Activated naive CD4-positive, alpha-beta T cell treated with anti-CD3 and anti-CD28 coated beads, Interleukin-2, amount 50 U/mL, for 24 hours (primary cell): Measurements from ENCODE around the gene ALG8.

Experiments
- H3K27ac Mint-ChIP-seq: one replicate; pipeline ENCODE4 v1.8.0; 2021; ENCODE audit warnings: mild to moderate bottlenecking, mixed read lengths
- H3K27me3 Mint-ChIP-seq: one replicate; pipeline ENCODE4 v1.8.0; 2021; ENCODE audit warnings: mixed read lengths
- H3K36me3 Mint-ChIP-seq: one replicate; pipeline ENCODE4 v1.8.0; 2021; ENCODE audit warnings: mixed read lengths
- H3K4me1 Mint-ChIP-seq: one replicate; pipeline ENCODE4 v1.8.0; 2021; ENCODE audit warnings: mixed read lengths
- H3K4me3 Mint-ChIP-seq: one replicate; pipeline ENCODE4 v1.8.0; 2021; ENCODE audit warnings: mild to moderate bottlenecking, mixed read lengths
- H3K9me3 Mint-ChIP-seq: one replicate; pipeline ENCODE4 v1.8.0; 2021; ENCODE audit warnings: mixed read lengths

Gene ALG8

DNA sequence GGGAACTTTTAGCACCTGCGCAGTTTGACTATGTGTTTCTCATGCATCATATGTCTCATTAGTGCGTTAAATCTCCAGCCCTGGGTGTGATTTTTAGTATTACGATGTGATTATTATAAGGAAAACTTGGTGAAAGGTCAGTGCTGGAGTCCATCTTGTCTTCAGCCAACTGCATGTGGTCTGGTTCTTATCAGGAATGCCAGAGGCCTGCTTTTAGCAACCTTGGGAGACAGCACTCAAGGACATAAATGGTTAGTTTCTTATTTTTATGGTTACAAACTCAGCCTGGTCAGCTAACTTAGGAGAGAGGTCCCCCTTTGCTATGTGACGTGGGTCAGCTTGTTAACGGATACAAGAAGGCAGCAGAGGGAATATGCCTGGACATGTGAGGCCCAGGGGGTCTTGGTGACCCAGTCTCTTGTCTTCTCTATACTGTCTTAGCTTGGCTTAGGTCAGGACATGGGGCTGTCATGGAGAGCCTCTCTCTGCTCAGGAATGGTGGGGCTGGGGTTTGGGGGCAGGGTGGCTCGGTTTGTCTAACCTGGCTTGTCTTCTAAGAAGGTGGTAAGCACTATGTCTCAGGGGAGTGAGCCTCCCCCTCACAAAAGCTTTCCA is 27.5 kb upstream of the ALG8 start:
- Mint-ChIP-seq H3K4me3 (no peak overlapping the region), H3K4me1 (no peaks in the 10 kb centered on the region), H3K27me3 (no peaks in the 10 kb centered on the region), H3K36me3 (peaks cover 1% of the 10 kb centered on the region), H3K27ac (no peak overlapping the region), H3K9me3 (no peaks in the 10 kb centered on the region)

DNA sequence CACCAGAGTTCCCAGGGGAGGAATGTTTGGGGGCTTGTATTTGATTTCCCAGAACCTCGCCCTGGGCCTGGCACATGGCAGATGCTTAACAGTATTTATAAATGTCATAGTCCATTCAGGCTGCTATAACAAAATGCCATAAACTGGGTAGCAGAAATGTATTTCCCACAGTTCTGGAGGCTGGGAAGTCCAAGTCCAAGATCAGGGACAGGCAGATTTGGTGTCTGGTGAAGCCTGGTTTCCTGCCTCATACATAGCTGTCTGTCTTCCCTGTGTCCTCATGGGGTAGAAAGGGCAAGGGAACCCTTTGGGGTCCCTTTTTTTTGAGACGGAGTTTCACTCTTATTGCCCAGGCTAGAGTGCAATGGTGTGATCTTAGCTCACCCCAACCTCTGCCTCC is 25.0 kb upstream of the ALG8 start:
- Mint-ChIP-seq H3K36me3 (no peaks in the 10 kb centered on the region), H3K4me3 (no peak overlapping the region), H3K27ac (no peak overlapping the region), H3K27me3 (no peaks in the 10 kb centered on the region), H3K9me3 (no peaks in the 10 kb centered on the region), H3K4me1 (no peaks in the 10 kb centered on the region)

GRCh38 chr11:78163828-78164227 is 24.4 kb upstream of the ALG8 start:
- Mint-ChIP-seq H3K4me1 (no peaks in the 10 kb centered on the region), H3K36me3 (no peaks in the 10 kb centered on the region), H3K9me3 (no peaks in the 10 kb centered on the region)

GRCh38 chr11:78161962-78162371 is 22.5 kb upstream of the ALG8 start:
- no peak overlapping the region for H3K4me3 Mint-ChIP-seq
- no peaks in the 10 kb centered on the region for H3K9me3 Mint-ChIP-seq
- no peak overlapping the region for H3K27ac Mint-ChIP-seq
- H3K36me3 Mint-ChIP-seq = no peaks in the 10 kb centered on the region
- H3K27me3 Mint-ChIP-seq = no peaks in the 10 kb centered on the region
- no peaks in the 10 kb centered on the region for H3K4me1 Mint-ChIP-seq

More at GRCh38 chr11:78163828-78164227, 24.4 kb upstream of the ALG8 start:
- Mint-ChIP-seq H3K27ac (no peak overlapping the region), H3K4me3 (no peak overlapping the region), H3K27me3 (no peaks in the 10 kb centered on the region)

DNA sequence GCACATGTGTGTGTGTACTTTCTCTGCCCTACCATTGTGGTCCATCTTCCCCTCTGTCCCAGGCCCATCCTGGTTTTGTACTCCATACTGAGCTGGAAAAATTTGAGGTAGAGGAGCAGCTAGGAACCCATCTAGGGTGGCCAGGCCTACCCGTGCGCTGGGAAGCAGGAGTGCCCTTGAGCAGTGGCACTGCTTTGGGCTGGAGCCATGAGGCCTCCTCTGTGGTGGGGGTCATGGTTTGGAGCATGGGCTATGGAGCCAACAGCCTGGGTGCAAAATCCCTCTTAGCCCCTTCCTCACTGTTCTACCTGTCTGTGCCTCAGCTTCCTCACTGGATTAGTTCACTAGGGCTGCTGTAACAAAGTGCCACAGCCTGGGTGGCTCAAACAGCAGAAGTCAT is 21.9 kb upstream of the ALG8 start:
- Mint-ChIP-seq H3K4me3 (no peak overlapping the region), H3K27ac (no peak overlapping the region), H3K9me3 (no peaks in the 10 kb centered on the region)

GRCh38 chr11:78160557-78160956 is 21.1 kb upstream of the ALG8 start:
- no peaks in the 10 kb centered on the region for H3K27me3 Mint-ChIP-seq
- no peaks in the 10 kb centered on the region for H3K36me3 Mint-ChIP-seq
- no peaks in the 10 kb centered on the region for H3K9me3 Mint-ChIP-seq
- H3K27ac Mint-ChIP-seq = no peak overlapping the region
- H3K4me3 Mint-ChIP-seq = no peak overlapping the region
- no peaks in the 10 kb centered on the region for H3K4me1 Mint-ChIP-seq

More for the DNA sequence above, 21.9 kb upstream of the ALG8 start:
- no peaks in the 10 kb centered on the region for H3K36me3 Mint-ChIP-seq
- no peaks in the 10 kb centered on the region for H3K4me1 Mint-ChIP-seq
- H3K27me3 Mint-ChIP-seq = no peaks in the 10 kb centered on the region

GRCh38 chr11:78158987-78159652 is 19.7 kb upstream of the ALG8 start:
- H3K27me3 Mint-ChIP-seq = no peaks in the 10 kb centered on the region
- no peak overlapping the region for H3K4me3 Mint-ChIP-seq
- no peaks in the 10 kb centered on the region for H3K36me3 Mint-ChIP-seq
- H3K27ac Mint-ChIP-seq = no peak overlapping the region
- no peaks in the 10 kb centered on the region for H3K4me1 Mint-ChIP-seq
- no peaks in the 10 kb centered on the region for H3K9me3 Mint-ChIP-seq

DNA sequence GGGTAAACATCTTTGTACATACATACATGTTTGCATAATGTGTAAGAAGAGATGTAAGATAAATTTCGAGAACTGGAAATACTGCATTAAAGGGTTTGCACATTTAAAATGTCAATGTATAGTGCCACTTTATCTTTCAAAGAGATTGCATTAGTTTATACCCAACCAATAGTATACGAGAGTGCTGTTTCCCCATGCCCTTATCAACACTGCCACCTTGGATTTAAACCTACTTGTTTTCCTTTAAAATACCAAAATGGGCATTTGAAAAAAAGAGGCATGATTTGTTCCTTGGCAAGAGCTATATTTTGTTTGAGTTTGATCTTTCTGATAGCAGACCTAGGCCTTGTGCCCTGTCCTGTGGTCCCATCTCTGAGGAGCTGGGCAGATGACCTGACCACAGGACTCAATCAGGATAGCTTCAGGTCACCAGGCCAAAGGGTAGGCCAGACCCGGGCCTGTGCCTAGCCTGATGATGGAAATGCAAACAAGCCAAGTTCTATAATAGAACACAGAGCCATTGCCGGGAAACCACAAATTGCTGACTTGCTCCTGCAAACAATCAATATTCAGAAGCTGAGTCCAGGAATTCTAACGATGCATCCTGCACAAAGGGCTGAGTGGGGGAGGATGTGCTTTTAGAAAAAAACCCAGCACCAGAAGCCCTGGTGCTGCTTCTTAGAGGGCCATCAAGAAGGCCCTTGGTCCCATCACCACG is 16.9 kb upstream of the ALG8 start:
- Mint-ChIP-seq H3K4me3 (no peak overlapping the region), H3K4me1 (no peaks in the 10 kb centered on the region), H3K27ac (no peak overlapping the region), H3K9me3 (no peaks in the 10 kb centered on the region), H3K36me3 (no peaks in the 10 kb centered on the region), H3K27me3 (no peaks in the 10 kb centered on the region)

- Mint-ChIP-seq H3K36me3 (no peaks in the 10 kb centered on the region), H3K4me3 (no peak overlapping the region), H3K27ac (no peak overlapping the region), H3K27me3 (no peaks in the 10 kb centered on the region), H3K4me1 (no peaks in the 10 kb centered on the region), H3K9me3 (no peaks in the 10 kb centered on the region)
Observed at GRCh38 chr11:78151804-78152203, 12.4 kb upstream of the ALG8 start.

GRCh38 chr11:78150754-78151153 is 11.3 kb upstream of the ALG8 start:
- no peak overlapping the region for H3K4me3 Mint-ChIP-seq
- H3K27ac Mint-ChIP-seq = no peak overlapping the region
- H3K4me1 Mint-ChIP-seq = no peaks in the 10 kb centered on the region
- no peaks in the 10 kb centered on the region for H3K36me3 Mint-ChIP-seq
- H3K9me3 Mint-ChIP-seq = no peaks in the 10 kb centered on the region
- H3K27me3 Mint-ChIP-seq = no peaks in the 10 kb centered on the region

GRCh38 chr11:78150346-78150745 is 10.9 kb upstream of the ALG8 start:
- H3K4me1 Mint-ChIP-seq = no peaks in the 10 kb centered on the region
- no peak overlapping the region for H3K27ac Mint-ChIP-seq
- no peaks in the 10 kb centered on the region for H3K27me3 Mint-ChIP-seq
- H3K9me3 Mint-ChIP-seq = no peaks in the 10 kb centered on the region
- no peaks in the 10 kb centered on the region for H3K36me3 Mint-ChIP-seq
- H3K4me3 Mint-ChIP-seq = no peak overlapping the region

- H3K27me3 Mint-ChIP-seq = no peaks in the 10 kb centered on the region
- no peak overlapping the region for H3K4me3 Mint-ChIP-seq
Observed at GRCh38 chr11:78149646-78150045, 10.2 kb upstream of the ALG8 start.

DNA sequence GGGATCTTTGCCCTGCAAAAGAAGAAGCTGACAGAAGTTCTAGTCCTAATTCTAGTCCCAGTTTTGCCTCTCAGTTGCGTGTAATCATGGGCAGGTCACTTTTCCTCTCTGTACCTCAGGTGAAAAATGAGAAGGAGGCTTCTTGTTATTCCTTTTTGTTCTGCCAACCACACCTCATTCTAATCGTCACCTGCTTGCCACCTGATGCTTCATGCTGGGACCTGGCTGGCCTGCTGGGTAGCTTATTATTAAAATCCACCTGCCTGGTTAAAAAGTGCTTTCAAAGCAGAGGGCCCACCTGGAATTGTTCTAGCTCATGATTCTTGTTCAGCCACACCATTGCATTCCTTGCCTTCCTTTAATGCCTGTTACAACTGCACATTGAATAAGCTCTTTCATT is 8.4 kb upstream of the ALG8 start:
- Mint-ChIP-seq H3K9me3 (no peaks in the 10 kb centered on the region), H3K4me1 (no peaks in the 10 kb centered on the region), H3K27ac (no peak overlapping the region), H3K27me3 (no peaks in the 10 kb centered on the region), H3K36me3 (no peaks in the 10 kb centered on the region), H3K4me3 (no peak overlapping the region)

More at GRCh38 chr11:78149646-78150045, 10.2 kb upstream of the ALG8 start:
- Mint-ChIP-seq H3K27ac (no peak overlapping the region), H3K9me3 (no peaks in the 10 kb centered on the region), H3K4me1 (no peaks in the 10 kb centered on the region), H3K36me3 (no peaks in the 10 kb centered on the region)

- Mint-ChIP-seq H3K4me1 (peaks cover 8% of the 10 kb centered on the region), H3K27me3 (no peaks in the 10 kb centered on the region), H3K36me3 (peaks cover 3% of the 10 kb centered on the region), H3K9me3 (no peaks in the 10 kb centered on the region), H3K4me3 (no peak overlapping the region), H3K27ac (no peak overlapping the region)
Observed at GRCh38 chr11:78145511-78146025, 6.1 kb upstream of the ALG8 start.

- H3K9me3 Mint-ChIP-seq = no peaks in the 10 kb centered on the region
- H3K27me3 Mint-ChIP-seq = no peaks in the 10 kb centered on the region
- H3K4me3 Mint-ChIP-seq = peak overlapping the region; percentile 73
- peaks cover 41% of the 10 kb centered on the region for H3K4me1 Mint-ChIP-seq
- peak overlapping the region; percentile 87 for H3K27ac Mint-ChIP-seq
- peaks cover 18% of the 10 kb centered on the region for H3K36me3 Mint-ChIP-seq
Observed at GRCh38 chr11:78140392-78141077, 1.1 kb upstream of the ALG8 start.
